GM19463 (cell line): ENCODE results near the gene TRA2B.
A peak's percentile ranks its signal among the peaks of the same experiment; 100 is the strongest.

Source experiments
- ATAC-seq: cut with Tn5 transposase; IDR thresholded peaks from one replicate; pipeline ENCODE4 v1.9.1; 2021; ENCODE audit warnings: mild to moderate bottlenecking, moderate library complexity; ENCODE audit not compliant: unreplicated experiment

TRA2B gene

GRCh38 chr3:185937689-185938374, at the start of gene TRA2B:
Gene TRA2B, minus strand, starts transcription at chr3:185938014. Its CDS starts 154 bp downstream, at chr3:185937860.
- ATAC-seq, result peak; percentile 93

GRCh38 chr3:185986198-185986777, 48.5 kb upstream of the TRA2B start:
- no peak for ATAC-seq

- ATAC-seq, result no peak
Measured at GRCh38 chr3:185984203-185984602, 46.4 kb upstream of the TRA2B start.

- no peak for ATAC-seq
Measured at GRCh38 chr3:185983495-185984141, 45.8 kb upstream of the TRA2B start.

GRCh38 chr3:185982632-185983031, 44.8 kb upstream of the TRA2B start:
- no peak for ATAC-seq

- no peak for ATAC-seq
Measured at GRCh38 chr3:185981621-185982020, 43.8 kb upstream of the TRA2B start.

GRCh38 chr3:185979721-185980121, 41.9 kb upstream of the TRA2B start:
- ATAC-seq, result no peak

- ATAC-seq, result no peak
Measured at GRCh38 chr3:185978516-185978915, 40.7 kb upstream of the TRA2B start.

- ATAC-seq, result no peak
Measured at GRCh38 chr3:185977679-185978040, 39.8 kb upstream of the TRA2B start.

DNA sequence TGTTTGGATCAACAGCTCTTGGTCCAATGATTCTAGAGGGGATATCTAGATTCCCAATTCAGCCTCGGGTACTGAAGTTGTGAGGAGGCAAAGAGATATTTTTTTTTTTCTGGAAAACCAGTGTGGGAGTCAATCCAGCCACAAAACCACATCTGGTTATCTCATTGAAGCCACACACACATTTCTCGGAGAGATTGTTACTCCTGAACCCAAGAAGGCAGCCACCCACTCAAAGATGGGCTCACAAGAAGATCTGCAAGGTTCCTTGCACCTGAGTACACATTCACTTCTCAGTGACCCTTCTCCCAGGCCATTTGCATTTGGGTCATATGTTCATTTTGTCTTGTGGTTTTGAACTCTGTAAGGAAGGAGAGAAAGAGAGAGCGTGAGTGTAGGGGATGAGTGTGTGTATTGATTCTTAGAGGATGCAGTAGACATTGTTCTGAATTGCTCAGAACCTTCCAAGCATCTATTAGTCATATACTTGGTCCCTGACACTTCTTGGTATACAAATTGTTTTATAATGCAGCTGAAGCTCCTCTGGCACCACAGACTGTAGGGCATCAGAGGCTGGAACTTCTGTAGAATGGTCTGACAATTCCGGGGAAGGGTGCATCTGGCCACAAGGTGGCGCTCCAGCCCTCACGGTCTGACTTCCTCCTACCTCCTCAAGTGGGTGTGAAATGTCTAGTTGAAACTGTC, 39.3 kb upstream of the TRA2B start:
- peak; percentile 79 for ATAC-seq

DNA sequence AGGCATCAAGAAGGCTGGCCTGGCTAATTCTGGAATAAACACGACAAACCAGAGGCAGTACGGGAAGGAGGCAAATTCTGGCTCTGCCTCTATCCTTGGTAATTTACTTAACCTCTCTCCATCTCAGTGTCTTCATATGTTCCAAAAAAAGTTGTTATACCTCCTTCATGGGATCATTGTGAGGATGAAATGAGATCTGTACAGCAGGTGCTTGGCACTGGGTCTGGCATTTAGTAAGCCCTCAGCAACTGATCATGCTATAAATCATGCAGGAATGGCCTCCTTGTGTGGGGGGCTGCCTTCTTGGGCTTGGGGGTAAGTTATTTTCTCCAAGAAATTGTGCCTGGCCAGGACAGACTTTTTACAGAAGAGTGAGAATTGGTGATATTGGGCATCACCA, 38.3 kb upstream of the TRA2B start:
- no peak for ATAC-seq

DNA sequence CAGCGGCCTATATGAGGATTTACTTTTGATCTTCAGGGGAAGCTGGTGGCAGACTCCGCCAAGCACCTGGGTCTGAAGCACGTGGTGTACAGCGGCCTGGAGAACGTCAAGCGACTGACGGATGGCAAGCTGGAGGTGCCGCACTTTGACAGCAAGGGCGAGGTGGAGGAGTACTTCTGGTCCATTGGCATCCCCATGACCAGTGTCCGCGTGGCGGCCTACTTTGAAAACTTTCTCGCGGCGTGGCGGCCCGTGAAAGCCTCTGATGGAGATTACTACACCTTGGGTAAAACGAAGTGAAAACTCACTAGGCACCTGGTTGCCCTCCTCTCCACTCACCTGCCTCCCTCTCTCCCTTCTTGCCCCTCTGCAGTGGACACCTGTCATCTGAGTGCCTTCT, 33.8 kb upstream of the TRA2B start:
- ATAC-seq, result no peak

GRCh38 chr3:185968168-185968567, 30.4 kb upstream of the TRA2B start:
- no peak for ATAC-seq

GRCh38 chr3:185966655-185967054, 28.8 kb upstream of the TRA2B start:
- ATAC-seq, result no peak

- ATAC-seq, result no peak
Measured at GRCh38 chr3:185965496-185965895, 27.7 kb upstream of the TRA2B start.

- no peak for ATAC-seq
Measured at GRCh38 chr3:185961675-185962232, 23.9 kb upstream of the TRA2B start.

DNA sequence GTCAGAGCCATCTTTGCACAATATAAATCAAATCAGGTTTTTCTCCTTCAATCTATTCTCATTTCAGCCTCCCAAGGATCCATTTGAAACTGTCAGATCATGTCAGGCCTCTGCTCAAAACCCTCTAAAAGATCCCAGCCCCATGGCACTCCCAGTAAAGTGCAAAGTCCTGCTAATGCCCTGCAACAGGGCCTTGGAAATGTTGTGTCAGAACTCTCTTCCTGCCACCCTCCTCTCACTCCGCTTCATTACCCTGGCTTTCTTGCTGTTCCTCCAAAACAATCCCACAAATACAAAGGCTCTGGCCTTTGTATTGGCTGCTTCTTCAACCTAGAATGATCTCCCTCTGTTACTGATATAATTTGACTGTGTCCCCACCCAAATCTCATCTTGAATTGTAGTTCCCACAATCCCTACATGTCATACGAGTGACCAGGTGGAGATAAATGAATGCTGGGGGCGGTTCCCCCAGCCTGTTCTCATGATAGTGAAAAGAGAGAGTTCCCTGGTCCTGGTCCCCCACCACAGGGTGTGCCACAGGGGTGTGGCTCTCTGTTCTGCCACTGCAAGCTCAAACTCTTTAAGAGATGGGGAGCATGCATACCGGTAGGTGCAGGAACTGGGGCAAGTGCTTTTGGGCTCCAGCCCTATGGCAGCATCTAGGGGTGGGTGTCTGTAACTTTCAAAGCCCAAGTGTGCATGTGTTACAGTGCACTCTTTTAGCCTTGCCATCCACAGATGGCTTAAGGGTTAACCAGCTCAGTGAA, 22.9 kb upstream of the TRA2B start:
- ATAC-seq, result no peak

- ATAC-seq, result no peak
Measured at GRCh38 chr3:185959609-185960521, 22.1 kb upstream of the TRA2B start.

DNA sequence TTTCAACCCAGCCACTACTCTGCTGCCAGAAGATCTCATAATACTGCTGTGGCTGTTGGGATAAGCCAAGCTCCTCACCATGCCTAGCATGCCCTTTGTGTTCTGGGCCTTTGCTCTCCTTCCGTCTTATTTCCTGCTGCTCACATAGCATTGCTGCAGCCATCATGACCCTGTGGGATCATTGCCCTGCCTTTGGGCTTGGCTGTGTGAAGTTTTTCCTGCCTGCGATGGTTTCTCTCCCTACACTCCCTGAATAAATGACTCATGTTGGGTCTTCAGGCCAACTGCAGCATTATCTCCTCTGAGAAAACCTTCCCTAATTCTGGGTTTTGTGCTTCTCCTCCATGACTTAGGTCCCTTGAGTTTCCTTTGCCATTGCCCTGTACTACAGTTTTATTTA, 20.8 kb upstream of the TRA2B start:
- ATAC-seq, result no peak

DNA sequence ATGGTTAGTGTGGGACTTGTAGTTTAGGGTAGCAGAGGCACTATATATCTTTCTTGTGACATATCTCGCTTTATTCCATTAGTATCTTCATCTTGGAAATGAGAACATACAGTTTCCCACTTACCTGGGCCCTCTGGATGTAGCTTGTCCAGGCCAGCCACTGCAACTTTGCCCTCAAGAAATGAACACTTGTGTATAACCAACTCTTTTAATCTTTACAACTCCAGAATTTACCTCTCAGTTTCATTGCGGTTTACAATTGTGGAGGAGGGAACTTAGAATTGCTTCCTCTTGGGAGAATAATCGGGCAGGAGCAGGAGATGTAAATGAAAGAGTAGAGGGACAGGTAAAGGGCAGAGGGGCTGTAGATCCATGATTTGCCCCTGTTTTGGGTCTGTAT, 18.4 kb upstream of the TRA2B start:
- no peak for ATAC-seq
